Fibroblast of mammary gland (primary cell): ENCODE results near the gene RHO.
"Not testable (repeated sequence)": the region's sequence is repeated elsewhere in the genome, so short reads cannot be mapped to it uniquely, and the experiment has no call there.

Experiments used
- DNase-seq: peaks from one replicate; pipeline ENCODE4 v3.0.0-alpha.2; 2010; ENCODE audit warnings: low read depth
- H3K4me3 ChIP-seq: 2 replicates; pipeline ENCODE4 v1.5.1; 2011; ENCODE audit warnings: low read depth, mild to moderate bottlenecking, low read length, moderate library complexity; ENCODE audit not compliant: control insufficient read depth
- TF ChIP-seq, protein P1 (sequence below): conservative IDR thresholded peaks from 2 replicates; pipeline ENCODE4 v1.5.1; 2011; ENCODE audit warnings: low read depth, low read length, inconsistent platforms; ENCODE audit not compliant: control insufficient read depth, insufficient read depth

Gene RHO

DNA sequence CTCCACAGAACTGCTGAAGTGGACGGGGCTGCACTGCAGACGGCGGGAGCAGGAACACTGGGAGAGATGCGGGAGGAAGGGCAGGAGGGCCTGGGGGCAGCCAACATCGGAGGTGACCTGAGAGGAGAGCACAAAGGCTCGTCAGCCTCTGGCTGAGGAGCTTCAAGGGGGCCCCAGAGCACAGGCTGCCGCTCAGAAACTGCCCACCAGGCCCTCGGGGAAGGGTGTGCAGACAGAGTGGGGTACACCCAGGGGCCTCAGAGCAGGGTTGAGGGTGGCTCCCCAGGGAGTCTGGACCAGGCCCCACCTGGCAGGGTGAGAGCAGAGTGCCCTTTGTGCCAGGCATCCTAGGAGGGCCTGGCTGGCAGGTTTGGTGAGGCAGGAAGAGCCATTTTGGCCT is 14.7 kb upstream of the RHO start:
- TF ChIP-seq, protein P1, sequence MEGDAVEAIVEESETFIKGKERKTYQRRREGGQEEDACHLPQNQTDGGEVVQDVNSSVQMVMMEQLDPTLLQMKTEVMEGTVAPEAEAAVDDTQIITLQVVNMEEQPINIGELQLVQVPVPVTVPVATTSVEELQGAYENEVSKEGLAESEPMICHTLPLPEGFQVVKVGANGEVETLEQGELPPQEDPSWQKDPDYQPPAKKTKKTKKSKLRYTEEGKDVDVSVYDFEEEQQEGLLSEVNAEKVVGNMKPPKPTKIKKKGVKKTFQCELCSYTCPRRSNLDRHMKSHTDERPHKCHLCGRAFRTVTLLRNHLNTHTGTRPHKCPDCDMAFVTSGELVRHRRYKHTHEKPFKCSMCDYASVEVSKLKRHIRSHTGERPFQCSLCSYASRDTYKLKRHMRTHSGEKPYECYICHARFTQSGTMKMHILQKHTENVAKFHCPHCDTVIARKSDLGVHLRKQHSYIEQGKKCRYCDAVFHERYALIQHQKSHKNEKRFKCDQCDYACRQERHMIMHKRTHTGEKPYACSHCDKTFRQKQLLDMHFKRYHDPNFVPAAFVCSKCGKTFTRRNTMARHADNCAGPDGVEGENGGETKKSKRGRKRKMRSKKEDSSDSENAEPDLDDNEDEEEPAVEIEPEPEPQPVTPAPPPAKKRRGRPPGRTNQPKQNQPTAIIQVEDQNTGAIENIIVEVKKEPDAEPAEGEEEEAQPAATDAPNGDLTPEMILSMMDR, result no peak
- no peak overlapping the region for H3K4me3 ChIP-seq
- DNase-seq, result no peak

DNA sequence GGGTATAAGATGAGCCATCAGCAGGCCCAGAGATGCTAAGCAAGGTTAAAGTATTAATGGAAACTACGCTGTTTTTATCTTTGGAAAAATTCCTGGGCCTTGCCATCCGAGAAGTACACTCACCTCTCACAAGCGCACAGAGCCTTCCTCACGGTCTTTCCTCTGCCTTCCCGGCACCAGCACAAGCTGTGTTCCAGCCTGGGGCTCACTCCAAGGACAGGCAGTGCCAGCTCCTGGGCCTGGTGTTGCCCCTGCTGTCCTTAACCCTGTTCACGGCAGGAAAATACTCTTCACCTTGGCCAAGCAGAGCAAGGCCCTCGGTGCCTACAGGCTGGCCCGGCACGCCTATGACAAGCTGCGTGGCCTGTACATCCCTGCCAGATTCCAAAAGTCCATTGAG is 14.3 kb upstream of the RHO start:
- no peak for DNase-seq
- TF ChIP-seq, protein P1, result no peak

DNA sequence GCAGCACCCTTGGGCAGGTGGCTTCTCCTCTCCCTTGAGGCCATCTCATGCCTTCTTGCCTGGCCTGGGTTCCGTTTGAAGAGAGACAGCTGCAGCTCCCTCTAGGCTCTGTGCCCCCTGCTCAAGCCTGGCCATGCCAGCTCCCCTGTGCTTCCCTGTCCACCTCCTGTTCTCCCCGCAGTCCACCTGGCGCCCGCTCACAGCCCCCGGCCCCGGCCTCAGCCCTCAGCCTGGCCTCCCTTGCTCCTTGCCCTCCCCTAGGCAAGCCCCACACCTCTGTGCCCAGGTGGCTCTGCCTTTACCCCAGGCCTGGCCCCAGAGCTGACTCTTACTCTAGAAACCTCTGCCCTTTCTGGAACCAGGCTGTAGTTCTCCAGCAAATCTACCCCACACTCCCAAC is 13.9 kb upstream of the RHO start:
- TF ChIP-seq, protein P1, result no peak
- H3K4me3 ChIP-seq, result no peak overlapping the region
- DNase-seq, result no peak

More for the DNA sequence above, 14.3 kb upstream of the RHO start:
- no peak overlapping the region for H3K4me3 ChIP-seq

DNA sequence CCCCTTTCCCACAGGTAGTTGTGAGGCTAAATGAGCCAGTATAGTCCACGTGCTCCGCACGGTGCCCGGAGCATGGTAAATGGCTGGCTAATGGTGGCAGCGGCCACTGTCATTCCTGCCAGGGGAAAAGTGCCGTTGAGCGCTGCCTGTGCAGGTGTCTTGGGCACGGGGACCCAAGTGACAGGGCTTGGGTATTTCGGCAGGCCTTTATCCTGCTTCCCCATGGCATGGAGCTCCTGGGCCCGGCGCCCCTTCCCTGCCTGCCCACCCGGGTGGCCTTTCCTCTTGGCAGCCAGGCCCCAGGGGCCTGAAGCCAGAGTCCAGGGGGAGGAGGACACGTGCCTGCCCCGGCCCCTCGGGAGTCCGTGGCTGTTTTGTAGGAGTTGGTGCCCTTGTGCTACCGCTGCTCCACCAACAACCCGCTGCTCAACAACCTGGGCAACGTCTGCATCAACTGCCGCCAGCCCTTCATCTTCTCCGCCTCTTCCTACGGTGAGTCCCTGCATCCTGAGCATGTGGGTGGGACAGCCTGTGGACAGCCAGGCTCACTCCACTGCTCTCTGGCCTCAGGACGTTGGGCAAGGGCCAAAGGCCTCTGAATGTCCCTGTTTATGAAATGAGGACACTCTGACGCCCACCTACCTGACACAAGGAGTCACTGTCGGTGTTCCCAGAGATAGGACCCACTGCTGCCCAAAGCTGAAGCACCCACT is 13.2 kb upstream of the RHO start:
- not testable (repeated sequence) for H3K4me3 ChIP-seq, DNase-seq

DNA sequence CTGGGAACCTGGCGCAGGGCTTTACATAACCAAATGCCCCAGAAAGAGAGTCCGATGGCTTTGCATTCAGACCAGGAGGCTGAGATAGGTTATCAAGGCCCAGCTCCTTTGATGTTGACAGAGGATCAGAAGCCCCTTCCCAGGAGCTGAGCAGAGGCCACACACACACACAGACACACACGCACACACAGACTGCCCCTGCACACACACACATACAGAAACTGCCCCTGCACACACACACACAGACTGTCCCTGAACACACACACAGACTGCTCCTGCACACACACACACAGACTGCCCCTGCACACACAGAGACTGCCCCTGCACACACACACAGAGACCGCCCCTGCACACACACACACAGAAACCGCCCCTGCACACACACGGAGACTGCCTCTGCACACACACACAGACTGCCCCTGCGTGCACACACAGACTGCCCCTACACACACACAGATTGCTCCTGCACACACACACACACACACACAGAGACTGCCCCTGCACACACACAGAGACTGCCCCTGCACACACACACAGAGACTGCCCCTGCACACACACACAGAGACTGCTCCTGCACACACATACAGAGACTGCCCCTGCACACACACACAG is 12.5 kb upstream of the RHO start:
- not testable (repeated sequence) for DNase-seq, H3K4me3 ChIP-seq

DNA sequence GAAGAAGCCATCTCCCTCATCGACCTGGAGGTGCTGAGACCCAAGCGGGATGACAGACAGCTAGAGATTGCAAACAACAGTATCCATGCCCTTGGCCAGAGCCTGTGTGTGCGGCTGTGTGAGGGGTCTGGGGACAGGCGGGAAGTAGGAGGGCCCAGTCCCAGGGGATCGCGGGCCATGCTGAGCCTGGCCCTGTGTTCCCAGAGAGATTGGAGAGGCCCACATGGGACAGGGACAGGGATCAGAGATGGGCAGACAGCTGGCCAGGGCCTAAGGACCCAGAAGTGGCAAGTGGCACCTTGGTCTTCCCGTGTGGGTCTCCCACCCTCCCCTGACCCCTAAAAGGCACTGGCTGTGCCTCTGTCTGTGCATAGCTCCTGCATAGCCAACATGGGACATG is 10.9 kb upstream of the RHO start:
- TF ChIP-seq, protein P1, result no peak
- DNase-seq, result no peak
- no peak overlapping the region for H3K4me3 ChIP-seq

DNA sequence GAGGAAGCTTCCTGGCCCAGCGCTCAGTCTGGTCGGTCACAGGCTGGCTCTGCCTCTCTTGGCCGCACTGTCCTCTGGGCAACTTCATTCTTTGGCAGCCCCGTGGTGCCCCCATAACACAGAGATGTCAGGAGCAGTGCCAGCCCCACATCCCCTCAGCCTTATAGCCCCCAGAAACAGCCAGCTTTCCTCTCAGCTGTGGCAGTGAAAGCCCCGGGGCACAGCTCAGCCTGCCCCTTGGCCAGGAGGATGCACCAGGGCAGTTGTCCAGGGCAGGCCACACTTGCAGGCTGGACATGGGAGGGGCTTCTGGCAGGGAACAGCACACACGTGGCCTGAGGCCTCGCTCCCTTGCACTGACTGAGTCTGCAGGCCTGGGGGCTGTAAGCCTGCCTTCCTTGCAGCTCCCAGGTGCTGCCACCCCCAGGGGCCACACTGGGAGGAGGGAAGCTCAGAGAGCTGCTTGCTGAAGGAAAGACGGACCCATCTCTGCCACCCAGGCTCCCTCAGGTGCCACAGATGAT is 10.3 kb upstream of the RHO start:
- TF ChIP-seq, protein P1, result no peak
- no peak for DNase-seq
- no peak overlapping the region for H3K4me3 ChIP-seq

DNA sequence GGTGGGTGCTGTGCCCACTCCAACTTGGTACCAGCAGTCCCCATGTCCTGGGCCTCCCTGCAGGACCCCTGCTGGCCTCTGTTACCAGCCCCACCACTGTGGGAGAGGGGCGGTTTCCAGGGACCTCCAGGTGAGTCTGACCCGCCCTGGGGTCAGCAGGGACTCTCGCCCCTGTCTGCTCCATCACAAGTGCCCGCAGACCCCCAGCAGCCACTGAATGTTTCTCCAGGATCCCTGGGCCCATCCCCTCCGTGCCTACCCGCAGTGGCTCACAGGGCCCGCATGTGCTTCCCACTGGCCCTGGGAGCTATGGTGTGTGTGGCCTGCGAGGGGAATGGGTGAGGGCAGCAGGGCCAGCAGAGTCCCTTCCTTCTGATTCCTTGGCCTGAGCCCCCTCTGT is 9.9 kb upstream of the RHO start:
- H3K4me3 ChIP-seq, result no peak overlapping the region
- DNase-seq, result no peak
- TF ChIP-seq, protein P1, result no peak
